Dedifferentiated amniotic fluid mesenchymal stem cell (primary cell): ENCODE measurements around the gene SERPINB11.
A peak's percentile ranks its signal among the peaks of the same experiment; 100 is the strongest.
"Not testable (repeated sequence)": the region's sequence is repeated elsewhere in the genome, so short reads cannot be mapped to it uniquely, and the experiment has no call there.

Experiments
- DNase-seq: peaks from one replicate; pipeline ENCODE4 v3.0.0-alpha.2; 2016; ENCODE audit errors: extremely low spot score

The SERPINB11 gene

GRCh38 chr18:63702660-63703059, at the start of gene SERPINB11:
TSS of gene SERPINB11 (plus strand) at chr18:63702960. CDS start at chr18:63710194, 7,234 bp downstream.
- no peak for DNase-seq

GRCh38 chr18:63658920-63659319, 43.8 kb upstream of the SERPINB11 start:
- not testable (repeated sequence) for DNase-seq

- DNase-seq = not testable (repeated sequence)
Observed at GRCh38 chr18:63661750-63662149, 41.0 kb upstream of the SERPINB11 start, which contains the start of gene SERPINB3. TSS of gene SERPINB3 (minus strand) at chr18:63661893. CDS start at chr18:63661216, 677 bp downstream.

- peak; percentile 18 for DNase-seq
Observed at GRCh38 chr18:63664571-63664970, 38.2 kb upstream of the SERPINB11 start.

- no peak for DNase-seq
Observed at GRCh38 chr18:63676526-63677323, 26.0 kb upstream of the SERPINB11 start.

- no peak for DNase-seq
Observed at GRCh38 chr18:63677500-63678225, 25.1 kb upstream of the SERPINB11 start.

GRCh38 chr18:63679820-63680606, 22.7 kb upstream of the SERPINB11 start:
- DNase-seq = no peak

GRCh38 chr18:63681449-63682340, 21.1 kb upstream of the SERPINB11 start:
- DNase-seq = no peak

GRCh38 chr18:63683152-63683551, 19.6 kb upstream of the SERPINB11 start:
- peak; percentile 88 for DNase-seq

GRCh38 chr18:63683890-63684289, 18.9 kb upstream of the SERPINB11 start:
- no peak for DNase-seq

- DNase-seq = no peak
Observed at GRCh38 chr18:63684718-63685117, 18.0 kb upstream of the SERPINB11 start.

GRCh38 chr18:63686871-63687270, 15.9 kb upstream of the SERPINB11 start:
- DNase-seq = no peak

- no peak for DNase-seq
Observed at GRCh38 chr18:63689064-63689463, 13.7 kb upstream of the SERPINB11 start.

- DNase-seq = no peak
Observed at GRCh38 chr18:63697097-63697660, 5.6 kb upstream of the SERPINB11 start.

- no peak for DNase-seq
Observed at GRCh38 chr18:63700501-63700900, 2.3 kb upstream of the SERPINB11 start.

- no peak for DNase-seq
Observed at GRCh38 chr18:63701952-63702351, 808 bp upstream of the SERPINB11 start.

- DNase-seq = no peak
Observed at GRCh38 chr18:63705401-63705800, 2.6 kb downstream of the SERPINB11 start.

GRCh38 chr18:63707816-63708215, 5.1 kb downstream of the SERPINB11 start:
- DNase-seq = no peak

GRCh38 chr18:63708650-63709049, 5.9 kb downstream of the SERPINB11 start:
- DNase-seq = peak; percentile 26

- no peak for DNase-seq
Observed at GRCh38 chr18:63725682-63726480, 23.1 kb downstream of the SERPINB11 start.
